Endometrium (tissue), 2 donors: ENCODE measurements around the gene ZNF511.

Experiments
- FAIRE-seq: peaks from 2 replicates; lab custom pipeline; 2012; peaks lifted over from hg19 to GRCh38; lab: Jason Lieb, UNC
- donor health status: control.
- donor health status: control.

The ZNF511 gene

GRCh38 chr10:133335246-133336117 is 26.8 kb downstream of the ZNF511 start:
- no peak for FAIRE-seq

GRCh38 chr10:133336118-133336576 is 27.4 kb downstream of the ZNF511 start:
- no peak for FAIRE-seq

GRCh38 chr10:133336577-133337369 is 28.1 kb downstream of the ZNF511 start, which contains the start of gene CALY:
TSS of gene CALY (minus strand) at chr10:133336896. CDS start at chr10:133328989, 7,907 bp downstream.
- no peak for FAIRE-seq

GRCh38 chr10:133337370-133337725 is 28.6 kb downstream of the ZNF511 start:
- FAIRE-seq, result no peak

GRCh38 chr10:133338080-133339071 is 29.7 kb downstream of the ZNF511 start:
- FAIRE-seq, result no peak

- no peak for FAIRE-seq
Measured at GRCh38 chr10:133339708-133340380, 31.1 kb downstream of the ZNF511 start.

GRCh38 chr10:133341983-133342382 is 33.3 kb downstream of the ZNF511 start:
- FAIRE-seq, result no peak

- no peak for FAIRE-seq
Measured at GRCh38 chr10:133342942-133343341, 34.2 kb downstream of the ZNF511 start.

- FAIRE-seq, result no peak
Measured at GRCh38 chr10:133343558-133343957, 34.8 kb downstream of the ZNF511 start.

GRCh38 chr10:133344236-133344635 is 35.5 kb downstream of the ZNF511 start:
- FAIRE-seq, result no peak

- no peak for FAIRE-seq
Measured at GRCh38 chr10:133346413-133346812, 37.7 kb downstream of the ZNF511 start.

GRCh38 chr10:133347710-133348517 is 39.2 kb downstream of the ZNF511 start:
- FAIRE-seq, result no peak

- no peak for FAIRE-seq
Measured at GRCh38 chr10:133349160-133349568, 40.5 kb downstream of the ZNF511 start.

GRCh38 chr10:133349577-133350011 is 40.9 kb downstream of the ZNF511 start:
- FAIRE-seq, result no peak

GRCh38 chr10:133350283-133350949 is 41.7 kb downstream of the ZNF511 start:
- FAIRE-seq, result no peak

GRCh38 chr10:133350950-133351329 is 42.2 kb downstream of the ZNF511 start:
- no peak for FAIRE-seq

- no peak for FAIRE-seq
Measured at GRCh38 chr10:133351408-133352318, 42.9 kb downstream of the ZNF511 start.

- FAIRE-seq, result no peak
Measured at GRCh38 chr10:133353202-133353959, 44.7 kb downstream of the ZNF511 start.
